B cell (primary cell): Measurements from ENCODE around the gene RAB3C. TPM values are rescaled to one million over a fixed set of nuclear protein-coding genes. Genes with fewer than 3 reads are reported as not detected.

Experiments used
- ATAC-seq: fragments of 200-7000 bp; cut with Tn5 transposase; one replicate; pipeline ENCODE4 v1.10.0; 2021; ENCODE audit warnings: low read depth, mild to moderate bottlenecking, moderate number of reproducible peaks, moderate library complexity
- CTCF ChIA-PET: fragments of 350-600 bp; sonication (Branson Sonifier 250); formaldehyde crosslinking; loops from one replicate; lab custom pipeline; 2021; ENCODE audit warnings: antibody characterized with exemption, inconsistent platforms; lab: Charles Lee
- POLR2A ChIA-PET: fragments of 350-600 bp; sonication (Branson Sonifier 250); formaldehyde crosslinking; loops from one replicate; lab custom pipeline; 2021; ENCODE audit warnings: antibody characterized with exemption; lab: Charles Lee
- DNase-seq: peaks from one replicate; pipeline ENCODE4 v3.0.0; 2013
- H2AFZ ChIP-seq: 2 replicates; pipeline ENCODE4 v1.6.1; 2012; ENCODE audit warnings: mild to moderate bottlenecking, low read depth, low read length; ENCODE audit not compliant: insufficient read depth, poor library complexity, severe bottlenecking
- H3K27ac ChIP-seq, 2 donors: 1 replicate in 1 of 2; 2 replicates in 1 of 2; pipeline ENCODE4 v1.5.1; 2012 to 2013; ENCODE audit warnings: low read length in 2 of 2, mild to moderate bottlenecking in 2 of 2, moderate library complexity in 1 of 2
- H3K27me3 ChIP-seq, 4 experiments: fragments of 200-600 bp in 1 of 4; sonication (generic) in 1 of 4; replicated peaks in 1 of 4; 1 replicate in 2 of 4; 2 replicates in 2 of 4; pipeline versions ENCODE4 v1.6.1 to v1.7.0; 2013 to 2016; ENCODE audit warnings: low read length in 3 of 4, mild to moderate bottlenecking in 2 of 4, mixed read lengths in 1 of 4, moderate library complexity in 1 of 4; ENCODE audit not compliant: insufficient read depth in 4 of 4, control insufficient read depth in 3 of 4; ENCODE audit errors: control extremely low read depth in 1 of 4
- H3K36me3 ChIP-seq, 2 experiments: replicated peaks in 1 of 2; 1 replicate in 1 of 2; 2 replicates in 1 of 2; pipeline versions ENCODE4 v1.6.1 to v1.7.1; 2013; ENCODE audit warnings: low read length in 1 of 2; ENCODE audit not compliant: insufficient read depth in 2 of 2, control insufficient read depth in 1 of 2; ENCODE audit errors: control extremely low read depth in 1 of 2, extremely low read depth in 1 of 2
- H3K4me1 ChIP-seq, 2 donors: fragments of 200-600 bp in 1 of 2; sonication (generic) in 1 of 2; 1 replicate in 1 of 2; 2 replicates in 1 of 2; pipeline versions ENCODE4 v1.5.1 to v1.6.1; 2013 to 2017; ENCODE audit warnings: low read length in 2 of 2; ENCODE audit not compliant: control insufficient read depth in 2 of 2, insufficient read depth in 2 of 2
- H3K4me2 ChIP-seq: replicated peaks from 2 replicates; pipeline ENCODE3; 2012; ENCODE audit warnings: mild to moderate bottlenecking, low read depth, low read length; ENCODE audit not compliant: poor library complexity, severe bottlenecking
- H3K4me3 ChIP-seq, 5 experiments: fragments of 200-600 bp in 1 of 5; sonication (generic) in 1 of 5; 1 replicate in 3 of 5; 2 replicates in 2 of 5; pipeline versions ENCODE4 v1.5.1 to v1.7.0; 2011 to 2016; ENCODE audit warnings: low read length in 4 of 5, mild to moderate bottlenecking in 4 of 5, low read depth in 2 of 5, control low read depth in 1 of 5, moderate library complexity in 1 of 5; ENCODE audit not compliant: insufficient read depth in 1 of 5; ENCODE audit errors: control extremely low read depth in 1 of 5, extremely low read depth in 1 of 5
- H3K79me2 ChIP-seq: fragments of 200-600 bp; sonication (generic); one replicate; pipeline ENCODE4 v1.6.0; 2016; ENCODE audit warnings: low read length; ENCODE audit not compliant: control insufficient read depth, insufficient read depth
- H3K9ac ChIP-seq: fragments of 200-600 bp; sonication (generic); 2 replicates; pipeline ENCODE4 v1.6.1; 2017; ENCODE audit warnings: mild to moderate bottlenecking, low read length, moderate library complexity
- H3K9me3 ChIP-seq, 3 donors: one replicate each; pipeline versions ENCODE4 v1.6.1 to v1.7.1; 2013; ENCODE audit warnings: low read length in 2 of 3; ENCODE audit not compliant: control insufficient read depth in 2 of 3, insufficient read depth in 1 of 3; ENCODE audit errors: control extremely low read depth in 1 of 3
- H4K20me1 ChIP-seq: 2 replicates; pipeline ENCODE4 v1.6.0; 2012; ENCODE audit warnings: mild to moderate bottlenecking, low read length; ENCODE audit not compliant: insufficient read depth, control insufficient read depth, poor library complexity, severe bottlenecking
- H3K27ac Mint-ChIP-seq: one replicate; pipeline ENCODE4 v1.8.0; 2021; ENCODE audit warnings: mixed read lengths
- H3K27me3 Mint-ChIP-seq: one replicate; pipeline ENCODE4 v1.8.0; 2021; ENCODE audit warnings: mixed read lengths
- H3K4me1 Mint-ChIP-seq: one replicate; pipeline ENCODE4 v1.8.0; 2021; ENCODE audit warnings: mixed read lengths
- H3K4me3 Mint-ChIP-seq: one replicate; pipeline ENCODE4 v1.8.0; 2021; ENCODE audit warnings: mixed read lengths
- H3K9me3 Mint-ChIP-seq: one replicate; pipeline ENCODE4 v1.8.0; 2022; ENCODE audit warnings: mixed read lengths; ENCODE audit not compliant: insufficient read depth
- CTCF ChIP-seq: fragments of 200-600 bp; IDR thresholded peaks from one replicate; pipeline ENCODE4 v1.8.0; 2022; ENCODE audit warnings: antibody characterized with exemption, mild to moderate bottlenecking
- EZH2 ChIP-seq: IDR thresholded peaks from 2 replicates; pipeline ENCODE4 v1.6.1; 2012; ENCODE audit warnings: borderline replicate concordance, low read depth, mild to moderate bottlenecking, moderate library complexity, low read length; ENCODE audit not compliant: insufficient read depth, poor library complexity, severe bottlenecking
- WGBS: methylation state at CpG from one replicate; pipeline ENCODE4 v1.1.5; 2013; ENCODE audit warnings: missing lambda C conversion rate; ENCODE audit not compliant: insufficient coverage; 5-methylcytosine and 5-hydroxymethylcytosine counted together
- intact Hi-C: fragments of 100-400 bp; cut with micrococcal nuclease; formaldehyde crosslinking; loops from one replicate; pipeline ENCODE4 v1.10.0; 2022
- polyA plus RNA-seq: library from polyadenylated mRNA; depleted of rRNA; stranded (reverse); fragments of >200 nt; gene quantifications from 2 replicates; pipeline ENCODE4 v1.2.3, GENCODE V29; 2012
- total RNA-seq, 2 donors: library from RNA; stranded (reverse); fragments of 120-200 nt in 1 of 2; gene quantifications; 1 replicate in 1 of 2; 2 replicates in 1 of 2; pipeline versions ENCODE4 v1.2.3 to v1.2.4, GENCODE V29; 2013 to 2022

The RAB3C gene
- total and polyA plus RNA-seq, 2 donors (not counting 1 experiment from before 2014, with no cell fraction given): 0.20 to 0.58 TPM

- H3K4me3 ChIP-seq: no peak overlapping the region
- no peaks in the 10 kb centered on the region for H3K27me3 ChIP-seq
- H3K9me3 ChIP-seq: peaks cover 0 to 3% (median 0%) of the 10 kb centered on the region in 3 donors
- H2AFZ ChIP-seq: no peak overlapping the region
- H3K27ac ChIP-seq: no peak overlapping the region
- H3K36me3 ChIP-seq: no peaks in the 10 kb centered on the region
- no peak overlapping the region for H3K27ac Mint-ChIP-seq
- DNase-seq (peak; percentile 17), ATAC-seq (peak; percentile 67)
- POLR2A ChIA-PET: no interaction called here
- no peak for TF ChIP-seq CTCF
- TF ChIP-seq EZH2: no peak
- H3K27me3 Mint-ChIP-seq: no peaks in the 10 kb centered on the region
- no peaks in the 10 kb centered on the region for H3K79me2 ChIP-seq
- H3K9me3 Mint-ChIP-seq: no peaks in the 10 kb centered on the region
- H3K4me3 Mint-ChIP-seq: peak overlapping the region; percentile 15
- no peak overlapping the region for H3K9ac ChIP-seq
- intact Hi-C loops: loop anchor here (5.0 kb wide), 2 partner anchors 39 to 54 kb away; partner anchors contain the start of gene GAPT
- H4K20me1 ChIP-seq: no peaks in the 10 kb centered on the region
- CTCF ChIA-PET: no interaction called here
- peaks cover 42% of the 10 kb centered on the region for H3K4me1 Mint-ChIP-seq
- H3K4me2 ChIP-seq: peak overlapping the region; percentile 51
- peaks cover 34 to 38% of the 10 kb centered on the region in 2 donors for H3K4me1 ChIP-seq
These were observed 37.0 kb upstream of the RAB3C start for GRCh38 chr5:58545912-58546311.

- Histone ChIP-seq H3K9me3 (peaks cover 0 to 3% (median 0%) of the 10 kb centered on the region in 3 donors), H3K36me3 (no peaks in the 10 kb centered on the region), H4K20me1 (no peaks in the 10 kb centered on the region), H3K27ac (no peak overlapping the region), H3K4me2 (no peak overlapping the region), H3K27me3 (no peaks in the 10 kb centered on the region), H3K9ac (no peak overlapping the region), H3K4me1 (peaks cover 33 to 34% of the 10 kb centered on the region in 2 donors), H3K4me3 (no peak overlapping the region), H3K79me2 (no peaks in the 10 kb centered on the region), H2AFZ (no peak overlapping the region)
- H3K27me3 Mint-ChIP-seq: no peaks in the 10 kb centered on the region
- H3K4me3 Mint-ChIP-seq: no peak overlapping the region
- DNase-seq: no peak
- H3K9me3 Mint-ChIP-seq: no peaks in the 10 kb centered on the region
- TF ChIP-seq EZH2 (no peak), CTCF (no peak)
- H3K4me1 Mint-ChIP-seq: peaks cover 36% of the 10 kb centered on the region
- H3K27ac Mint-ChIP-seq: no peak overlapping the region
- WGBS: no CpG with 5 or more reads among the region's 2 CpGs
- ChIA-PET POLR2A (no interaction called here), CTCF (no interaction called here)
- no peak for ATAC-seq
- intact Hi-C loops: loop anchor here (5.0 kb wide), 2 partner anchors 41 to 56 kb away; partner anchors contain the start of gene GAPT
These were observed 34.8 kb upstream of the RAB3C start for GRCh38 chr5:58548068-58548467.
